Measurements from ENCODE around the gene MAPK1IP1L.

- TF ChIP-seq CTCF (conservative IDR thresholded peaks at IDR 0.05; ENCODE audit: low read depth in 2 of 2), result no peak
- no peak for TF ChIP-seq EZH2 (IDR thresholded peaks at IDR 0.05; ENCODE audit: low read depth, unreplicated experiment)
- TF ChIP-seq EZH2phosphoT487 (IDR thresholded peaks at IDR 0.05; ENCODE audit: unreplicated experiment), result no peak
- TF ChIP-seq CREB1 (CRISPR knock-in tag; IDR thresholded peaks at IDR 0.05; ENCODE audit: low read depth), result no peak
- no peak for TF ChIP-seq POLR2AphosphoS5 (IDR thresholded peaks at IDR 0.05; ENCODE audit: low read depth)
Observed at GRCh38 chr14:55047301-55048053, 4.0 kb upstream of the MAPK1IP1L start.

All from GM23338 (cell line).